Measurements from ENCODE around the gene CLEC2B.

Gene CLEC2B

DNA sequence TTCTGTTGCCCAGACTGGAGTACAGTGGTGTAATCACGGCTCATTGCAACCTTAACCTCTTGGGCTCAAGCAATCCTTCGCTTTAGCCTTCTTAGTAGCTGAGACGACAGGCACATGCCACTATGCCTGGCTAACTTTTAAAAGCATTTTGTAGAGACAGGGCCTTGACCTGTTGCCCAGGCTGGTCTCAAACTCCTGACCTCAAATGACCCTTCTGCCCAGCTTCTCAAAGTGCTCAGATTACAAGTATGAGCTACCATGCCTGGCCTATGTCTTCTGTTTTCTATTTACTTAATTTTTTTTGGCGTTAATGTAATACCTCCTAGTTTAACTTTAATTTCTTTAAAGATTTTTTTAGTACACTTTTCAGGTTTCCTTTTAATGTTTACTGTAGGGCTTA is 62.4 kb downstream of the CLEC2B start:
- no peak for DNase-seq

DNA sequence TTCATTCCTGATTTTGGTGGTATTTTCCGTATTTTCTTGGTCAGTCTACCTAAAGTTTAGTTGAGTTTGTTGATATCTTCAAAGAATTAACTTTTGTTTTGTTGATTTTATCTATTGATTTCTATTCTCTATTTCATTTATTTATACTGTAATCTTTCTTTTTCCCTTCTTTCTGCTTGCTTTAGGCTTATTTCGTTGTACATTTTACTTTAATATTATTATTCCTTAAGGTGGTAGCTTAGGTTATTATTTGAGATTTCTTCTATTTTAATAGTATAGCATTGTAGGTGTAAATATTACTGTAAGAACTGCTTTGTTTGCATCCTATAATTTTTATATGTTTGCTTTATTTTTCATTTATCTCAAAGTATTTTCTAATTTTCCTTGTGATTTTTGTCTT is 63.3 kb downstream of the CLEC2B start:
- DNase-seq = no peak

Data from NK-92 treated with Interleukin-12 subunit alpha and Interleukin-12 subunit beta, amount 100 ng/mL, for 24 hours (cell line).